GM21360 (cell line): ENCODE results near the gene GPATCH3.
"Not testable (repeated sequence)": the region's sequence is repeated elsewhere in the genome, so short reads cannot be mapped to it uniquely, and the experiment has no call there.

Experiments used
- ATAC-seq: cut with Tn5 transposase; IDR thresholded peaks from one replicate; pipeline ENCODE4 v1.9.1; 2021; ENCODE audit warnings: mild to moderate bottlenecking, moderate library complexity; ENCODE audit not compliant: unreplicated experiment

GPATCH3 gene

DNA sequence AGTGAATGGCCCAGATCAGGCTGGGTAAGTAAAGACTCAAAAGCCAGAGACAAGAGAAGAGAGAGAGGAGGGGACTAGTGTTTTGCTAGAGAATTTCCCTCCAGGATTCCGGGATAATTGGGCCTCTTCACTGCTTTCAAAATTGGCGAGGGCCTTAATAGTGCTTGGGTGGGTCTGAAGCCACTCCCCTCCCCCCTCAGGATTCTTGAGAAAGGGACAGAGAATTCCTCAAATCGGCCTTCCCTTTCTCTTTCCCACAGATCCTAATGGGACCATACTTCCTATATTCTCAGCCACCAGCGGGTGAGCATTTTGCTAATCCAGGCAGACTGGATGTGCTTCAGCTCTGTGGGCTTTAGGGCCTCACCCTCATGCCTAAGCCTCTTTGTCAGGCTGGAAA is 25.4 kb downstream of the GPATCH3 start:
- no peak for ATAC-seq

DNA sequence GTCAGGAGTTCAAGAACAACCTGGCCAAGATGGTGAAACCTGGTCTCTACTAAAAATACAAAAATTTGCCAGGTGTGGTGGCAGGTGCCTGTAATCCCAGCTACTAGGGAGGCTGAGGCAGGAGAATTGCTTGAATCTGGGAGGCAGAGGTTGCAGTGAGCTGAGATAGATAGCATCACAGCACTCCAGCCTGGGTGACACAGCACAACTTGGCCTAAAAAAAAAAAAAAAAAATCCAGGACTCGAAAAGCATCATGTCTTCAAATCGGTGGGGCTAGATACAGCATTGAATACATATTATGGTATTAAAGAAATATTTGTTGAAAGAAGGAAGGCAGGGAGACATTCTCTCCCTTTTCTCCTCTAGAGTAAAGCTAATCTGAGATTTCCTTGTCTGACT is 27.2 kb downstream of the GPATCH3 start:
- not testable (repeated sequence) for ATAC-seq

DNA sequence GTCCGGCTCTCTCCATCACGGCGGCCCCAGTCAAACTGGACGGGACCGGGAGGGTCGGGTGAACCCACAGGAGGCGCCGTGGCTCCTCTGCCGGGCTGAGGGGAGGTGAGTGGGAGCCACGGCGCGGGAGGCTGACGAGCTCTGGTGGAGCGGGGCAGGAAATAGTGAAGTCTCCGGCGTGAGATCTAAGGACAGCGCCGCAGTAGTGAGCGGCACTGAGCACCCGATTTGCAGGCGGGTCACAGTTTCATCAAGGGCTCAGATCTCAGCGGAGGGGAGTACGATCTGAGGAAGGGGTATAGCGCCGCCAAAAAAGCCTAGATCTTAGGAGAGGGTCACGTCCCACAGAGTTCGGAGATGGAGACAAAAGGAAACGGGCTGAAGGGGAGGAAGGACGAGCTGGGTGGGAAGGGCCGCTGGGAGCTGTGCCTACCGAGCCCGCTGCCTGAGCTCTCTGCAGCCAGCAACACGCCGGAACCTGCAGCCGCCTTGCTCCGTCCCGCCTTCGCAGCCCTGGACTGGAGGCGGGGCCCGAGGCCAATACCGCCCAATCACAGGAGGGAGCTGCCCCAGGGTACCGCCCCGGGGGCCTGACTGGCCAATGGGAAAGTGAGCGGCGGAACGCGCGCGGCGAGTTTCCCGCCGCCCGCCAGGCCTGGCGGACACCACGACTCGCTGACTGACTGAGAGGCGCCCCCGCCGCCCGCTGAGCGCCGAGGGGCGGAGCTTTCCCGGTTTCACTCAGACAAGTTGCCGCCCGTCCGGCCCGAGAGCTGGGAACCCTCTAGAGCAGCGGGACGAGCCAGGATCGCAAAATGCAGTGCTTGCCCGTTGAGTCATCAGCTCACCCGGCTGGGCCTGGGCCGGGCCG is 35.4 kb downstream of the GPATCH3 start:
- peak; percentile 77 for ATAC-seq

DNA sequence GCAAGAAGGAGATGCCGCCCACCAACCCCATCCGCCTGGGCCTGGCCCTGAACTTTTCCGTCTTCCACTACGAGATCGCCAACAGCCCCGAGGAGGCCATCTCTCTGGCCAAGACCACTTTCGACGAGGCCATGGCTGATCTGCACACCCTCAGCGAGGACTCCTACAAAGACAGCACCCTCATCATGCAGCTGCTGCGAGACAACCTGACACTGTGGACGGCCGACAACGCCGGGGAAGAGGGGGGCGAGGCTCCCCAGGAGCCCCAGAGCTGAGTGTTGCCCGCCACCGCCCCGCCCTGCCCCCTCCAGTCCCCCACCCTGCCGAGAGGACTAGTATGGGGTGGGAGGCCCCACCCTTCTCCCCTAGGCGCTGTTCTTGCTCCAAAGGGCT is 36.6 kb downstream of the GPATCH3 start:
- no peak for ATAC-seq

DNA sequence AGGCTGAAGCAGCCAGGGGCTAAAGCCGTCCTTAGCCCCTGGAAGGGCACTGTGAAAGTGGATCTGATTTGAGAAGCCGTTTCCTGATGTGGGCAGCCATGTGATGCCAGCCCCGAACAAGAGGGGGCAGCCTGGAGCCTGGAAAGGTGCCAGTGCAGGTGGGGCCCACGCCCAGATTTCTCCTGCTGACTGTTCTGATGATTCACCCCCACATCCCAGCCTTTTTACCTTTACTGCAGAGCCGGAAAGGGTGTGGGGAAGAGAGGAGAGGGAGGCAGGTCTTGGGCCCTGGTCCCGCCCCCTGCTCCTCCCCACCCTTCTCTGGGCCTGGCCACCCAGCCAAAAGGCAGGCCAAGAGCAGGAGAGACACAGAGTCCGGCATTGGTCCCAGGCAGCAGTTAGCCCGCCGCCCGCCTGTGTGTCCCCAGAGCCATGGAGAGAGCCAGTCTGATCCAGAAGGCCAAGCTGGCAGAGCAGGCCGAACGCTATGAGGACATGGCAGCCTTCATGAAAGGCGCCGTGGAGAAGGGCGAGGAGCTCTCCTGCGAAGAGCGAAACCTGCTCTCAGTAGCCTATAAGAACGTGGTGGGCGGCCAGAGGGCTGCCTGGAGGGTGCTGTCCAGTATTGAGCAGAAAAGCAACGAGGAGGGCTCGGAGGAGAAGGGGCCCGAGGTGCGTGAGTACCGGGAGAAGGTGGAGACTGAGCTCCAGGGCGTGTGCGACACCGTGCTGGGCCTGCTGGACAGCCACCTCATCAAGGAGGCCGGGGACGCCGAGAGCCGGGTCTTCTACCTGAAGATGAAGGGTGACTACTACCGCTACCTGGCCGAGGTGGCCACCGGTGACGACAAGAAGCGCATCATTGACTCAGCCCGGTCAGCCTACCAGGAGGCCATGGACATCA is 37.2 kb downstream of the GPATCH3 start, which contains the start of gene SFN:
Gene SFN (plus strand): TSS at position 369 of the 904 bp plus-strand sequence. CDS start 64 bp downstream, at position 433.
- ATAC-seq: no peak

DNA sequence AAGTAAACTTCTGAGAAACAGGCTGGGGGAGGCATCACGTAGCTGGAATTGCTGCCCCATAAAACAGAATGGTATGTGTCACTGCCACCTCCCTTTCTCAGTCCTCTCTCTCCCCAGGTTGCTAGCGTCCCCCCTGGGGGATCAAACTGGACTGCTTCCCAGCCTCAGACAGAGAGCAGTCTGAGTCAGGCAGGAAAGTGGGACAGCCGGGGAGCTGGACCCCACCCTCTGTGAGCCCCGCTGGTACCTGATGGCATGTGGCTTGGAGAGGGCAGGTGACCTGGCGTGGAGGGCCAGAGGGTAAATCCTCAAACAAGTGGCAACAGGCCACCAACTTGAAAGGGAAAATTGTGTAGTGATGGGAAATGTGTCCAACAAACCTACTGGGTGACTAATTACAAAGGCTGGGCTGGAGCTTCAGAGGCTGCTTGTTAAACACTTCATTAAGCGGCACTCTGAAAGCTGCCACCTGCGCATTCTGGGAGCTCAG is 38.3 kb downstream of the GPATCH3 start:
- no peak for ATAC-seq

DNA sequence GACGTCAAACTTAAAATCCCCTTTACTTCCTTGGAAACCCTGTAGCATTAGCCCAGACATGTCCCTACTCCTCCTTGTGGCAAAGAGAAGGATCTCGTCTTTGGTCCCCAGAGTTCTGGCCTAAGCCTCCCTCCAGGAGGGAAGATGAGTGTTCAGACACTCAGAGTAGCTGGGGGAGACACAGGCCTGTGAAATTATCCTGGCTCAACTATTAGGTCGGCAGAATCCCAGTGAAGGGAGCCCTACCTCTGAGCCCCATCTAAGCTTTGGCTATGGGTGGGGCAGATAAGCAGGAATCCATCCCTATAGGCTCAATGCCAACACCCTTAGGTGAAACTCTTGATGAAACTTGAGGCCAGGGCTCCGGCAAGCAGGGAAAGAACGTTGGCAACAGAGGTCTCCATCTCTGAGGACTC is 39.0 kb downstream of the GPATCH3 start:
- ATAC-seq: no peak

DNA sequence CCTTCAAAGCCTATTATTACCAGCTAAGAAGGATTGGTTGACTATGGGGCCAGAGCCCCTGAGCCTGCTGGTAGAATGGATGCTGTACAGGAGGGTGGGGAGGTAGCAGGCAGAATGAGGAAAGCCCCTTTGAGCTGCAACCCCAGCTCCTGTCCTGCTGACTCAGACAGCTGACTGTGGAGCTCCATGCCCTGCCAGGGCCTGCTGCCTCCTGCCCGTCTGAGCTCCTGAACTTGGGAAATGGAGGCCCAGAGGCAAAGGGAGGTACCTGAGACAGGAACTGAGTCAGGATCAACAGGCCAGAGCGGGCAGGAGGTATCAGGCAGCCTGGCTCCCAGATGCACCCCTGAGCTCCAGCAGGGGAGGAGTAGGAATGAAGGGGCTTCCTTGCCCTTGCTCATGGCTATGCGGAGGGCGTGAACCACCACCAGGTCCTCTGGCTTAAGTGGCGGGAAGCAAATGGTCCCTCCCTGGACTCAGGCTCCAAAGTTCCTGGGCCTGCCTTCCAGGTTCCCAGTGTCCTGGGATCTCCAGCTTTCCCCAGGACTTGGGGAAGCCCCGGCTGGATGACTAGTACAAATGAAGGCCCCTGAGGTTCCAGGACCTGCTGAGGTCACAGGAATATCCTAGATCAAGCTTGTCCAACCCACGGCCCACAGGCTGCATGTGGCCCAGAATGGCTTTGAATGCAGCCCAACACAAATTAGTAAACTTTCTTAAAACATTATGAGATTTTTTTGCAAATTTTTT is 41.2 kb downstream of the GPATCH3 start:
- ATAC-seq: no peak

DNA sequence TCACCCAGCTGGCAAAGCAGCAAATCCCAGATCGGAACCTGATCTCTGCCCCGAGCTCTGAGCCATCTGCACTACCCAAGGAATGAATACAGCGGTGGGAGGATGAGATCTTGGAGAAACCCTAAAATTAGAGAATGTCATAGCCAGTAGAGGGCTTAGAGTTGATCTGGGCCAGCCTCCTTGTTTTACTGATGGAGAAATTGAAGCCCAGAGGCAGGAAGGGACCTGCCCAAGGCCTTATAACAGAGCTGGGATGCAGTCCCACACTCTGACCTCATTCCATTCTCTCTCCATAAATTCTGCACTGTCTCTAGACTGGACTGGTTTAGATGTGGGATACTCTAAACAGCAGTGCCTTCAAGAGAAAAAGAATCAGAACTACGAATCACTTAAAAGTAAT is 42.1 kb downstream of the GPATCH3 start:
- no peak for ATAC-seq

DNA sequence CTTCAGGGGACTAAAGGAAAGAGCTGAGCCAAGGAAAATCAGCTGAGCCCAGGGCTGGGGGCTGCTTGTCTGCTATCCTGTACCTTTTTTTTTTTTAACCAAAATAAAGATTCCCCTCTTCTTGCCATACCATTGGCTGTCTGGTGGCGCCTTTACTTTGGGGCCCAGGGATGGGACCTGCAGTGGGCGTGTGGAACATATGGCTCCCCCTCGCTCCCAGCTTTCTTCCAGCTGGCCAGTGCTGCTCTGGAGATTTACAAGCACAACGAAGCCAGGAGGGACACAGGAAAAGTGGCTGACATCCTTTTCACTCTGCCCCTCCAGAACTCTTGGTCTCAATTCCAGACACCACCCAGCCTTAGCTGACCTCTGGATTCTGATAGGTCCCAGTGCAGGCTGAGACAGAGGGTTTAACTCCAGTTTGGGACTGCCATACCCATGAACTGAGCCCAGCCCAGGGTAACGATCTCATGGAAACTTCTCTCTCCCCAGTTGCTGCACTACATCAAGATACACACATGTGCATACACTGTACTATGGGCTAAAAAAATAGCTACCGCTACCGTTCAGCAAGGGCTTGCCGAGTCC is 42.7 kb downstream of the GPATCH3 start:
- ATAC-seq: no peak

DNA sequence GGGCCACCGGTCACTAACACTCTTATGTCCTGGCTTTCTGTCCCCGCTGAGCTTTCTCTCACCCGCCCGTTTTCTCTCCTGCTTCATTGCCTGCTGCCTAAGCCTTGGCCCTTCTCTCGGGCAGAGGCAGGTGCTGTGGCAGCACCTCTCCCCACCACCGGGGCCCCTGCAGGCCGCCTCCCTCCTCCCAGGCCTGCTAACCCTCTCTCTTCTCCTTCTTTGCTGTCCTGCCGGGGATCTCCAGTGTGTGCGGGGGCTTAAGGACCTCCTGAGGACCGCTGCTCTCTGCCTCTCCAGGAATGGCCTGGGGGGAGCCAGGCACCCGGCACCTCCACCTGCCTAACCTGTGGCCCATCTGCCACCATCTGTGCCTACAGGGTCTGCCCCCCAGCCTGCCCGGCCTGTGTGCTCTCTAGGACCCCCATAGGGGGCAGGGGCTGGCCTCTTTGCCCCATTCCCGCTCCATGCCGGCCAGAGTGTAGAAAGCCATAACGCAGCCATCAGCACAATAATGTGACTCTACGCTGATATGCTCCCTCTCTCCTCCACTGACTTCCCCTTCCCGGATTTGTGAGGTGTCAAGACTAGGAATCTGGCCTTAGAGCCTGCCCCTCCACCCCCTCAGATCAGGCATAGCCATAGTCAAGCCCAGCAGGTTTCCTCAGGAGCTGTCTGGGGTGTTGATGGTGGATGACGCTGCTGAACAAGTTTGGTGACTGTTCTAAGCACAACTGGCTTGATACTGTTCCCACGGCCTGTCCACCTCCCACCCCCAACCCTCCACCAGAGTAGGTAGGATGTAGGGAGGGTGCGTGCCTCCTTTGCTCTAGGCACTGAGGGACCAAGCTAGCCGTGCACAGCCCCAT is 43.4 kb downstream of the GPATCH3 start:
- no peak for ATAC-seq

DNA sequence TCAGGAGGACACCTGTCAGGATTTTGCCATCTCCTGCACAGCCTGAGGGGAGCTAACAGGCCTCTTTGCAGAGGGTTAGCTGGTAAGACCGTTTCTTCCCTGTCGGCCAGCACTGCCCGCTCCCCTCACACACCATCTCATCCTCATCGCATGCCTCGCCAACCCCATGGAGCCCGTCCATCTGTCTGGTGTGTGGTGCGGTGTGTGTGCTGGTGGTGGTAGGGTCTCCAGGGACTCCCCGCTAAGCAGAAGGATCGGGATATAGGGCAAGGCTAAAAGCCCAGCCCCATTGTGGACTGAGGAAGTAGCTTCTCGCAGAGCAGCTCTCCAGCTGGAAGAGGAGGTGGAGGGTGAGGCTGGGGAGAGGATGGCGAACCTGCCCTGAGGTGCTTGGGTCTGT is 44.1 kb downstream of the GPATCH3 start:
- ATAC-seq: no peak

DNA sequence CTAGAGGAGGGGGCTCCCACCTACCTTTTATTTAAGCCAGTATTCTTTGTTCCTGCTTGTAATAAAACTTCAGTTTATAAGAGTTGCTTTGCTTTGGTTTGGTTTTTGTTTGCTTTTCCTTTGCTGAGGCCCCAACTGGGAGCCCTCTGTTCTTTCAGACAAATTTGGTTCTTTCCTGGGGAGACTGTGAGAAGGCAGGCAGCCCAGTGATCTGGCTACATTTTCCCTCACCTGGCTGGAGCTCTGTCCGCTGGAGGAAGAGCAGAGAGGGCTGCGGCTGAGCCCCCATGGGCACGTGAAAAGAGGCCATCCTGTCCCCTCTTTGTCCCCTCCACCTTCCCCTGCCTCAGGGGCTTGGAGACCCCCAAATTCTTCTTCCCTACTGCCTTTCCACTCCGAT is 44.6 kb downstream of the GPATCH3 start:
- no peak for ATAC-seq

DNA sequence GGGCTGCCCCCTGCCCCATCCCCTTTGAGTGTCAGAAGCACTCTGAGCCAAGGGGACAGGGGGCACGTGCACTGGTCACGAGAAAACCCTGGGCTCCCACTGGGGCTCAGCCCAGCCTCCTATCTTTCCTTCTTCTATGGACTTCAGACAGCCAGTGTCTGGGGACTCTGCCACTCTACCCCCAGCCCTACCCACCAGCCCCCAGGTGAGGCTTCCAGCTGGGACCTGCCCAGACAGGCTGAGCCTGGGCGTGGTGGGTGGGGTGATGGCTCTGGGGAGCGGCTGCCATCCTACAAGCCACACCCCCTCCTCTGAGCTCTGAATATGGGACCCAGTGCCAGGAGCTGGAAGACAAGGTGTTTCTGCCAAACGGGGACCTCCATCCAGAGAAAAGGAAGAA is 45.4 kb downstream of the GPATCH3 start:
- no peak for ATAC-seq

DNA sequence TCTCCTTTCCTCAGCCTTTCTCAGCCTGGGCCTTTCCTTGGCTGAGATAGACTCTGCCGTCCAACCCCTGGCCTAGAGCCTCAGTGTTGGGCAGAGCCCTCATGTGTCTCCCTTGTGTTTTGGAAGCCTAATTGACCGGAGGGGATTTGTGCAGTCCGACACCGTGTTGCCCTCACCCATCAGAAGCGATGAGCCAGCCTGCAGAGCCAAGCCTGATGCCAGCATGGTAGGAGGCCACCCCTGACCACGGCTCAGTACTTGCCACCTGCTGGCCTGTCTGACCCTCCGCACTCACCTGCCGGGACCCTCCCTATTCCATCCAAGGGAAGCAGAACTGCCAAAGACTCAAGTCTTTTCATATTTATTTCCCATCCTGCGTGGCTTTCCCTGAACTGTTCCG is 46.7 kb downstream of the GPATCH3 start:
- ATAC-seq: no peak

DNA sequence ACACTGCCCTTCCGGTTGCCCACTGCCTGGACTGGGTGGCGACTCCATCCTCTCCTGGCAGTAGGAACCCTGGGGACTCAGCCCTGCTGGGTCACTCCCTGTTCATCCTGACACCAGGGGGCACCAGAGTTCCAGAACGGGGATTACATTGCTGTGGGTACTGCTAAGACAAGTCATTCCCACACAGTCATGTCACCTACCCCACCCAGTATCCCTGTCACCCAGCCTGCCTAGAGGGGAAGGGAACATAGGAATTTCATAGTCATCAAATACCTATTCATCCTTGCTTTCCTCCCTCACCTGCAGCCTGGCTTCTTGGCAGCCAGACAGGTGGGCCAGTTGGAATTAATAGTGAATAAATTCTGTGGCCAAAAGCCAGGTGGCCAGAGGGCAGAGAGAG is 47.1 kb downstream of the GPATCH3 start:
- no peak for ATAC-seq

DNA sequence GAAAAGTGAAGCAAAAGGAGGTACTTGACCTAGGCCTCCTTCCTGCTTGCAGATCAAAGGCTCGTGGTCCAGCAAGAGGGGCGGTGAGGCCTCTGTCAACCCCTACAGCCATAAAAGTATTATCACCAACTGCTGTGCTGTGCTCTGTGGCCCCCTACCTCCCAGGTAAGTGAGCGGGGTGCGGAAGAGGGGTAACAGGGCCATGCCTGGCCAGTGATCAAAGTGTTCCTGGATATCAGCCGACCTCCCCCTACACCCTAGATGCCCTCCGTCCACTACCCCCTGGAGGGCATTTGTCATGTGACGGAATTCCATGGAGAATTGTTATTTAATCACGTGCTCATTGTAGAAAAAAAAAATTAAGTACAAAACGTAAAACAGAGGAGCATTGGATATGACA is 47.6 kb downstream of the GPATCH3 start:
- no peak for ATAC-seq

DNA sequence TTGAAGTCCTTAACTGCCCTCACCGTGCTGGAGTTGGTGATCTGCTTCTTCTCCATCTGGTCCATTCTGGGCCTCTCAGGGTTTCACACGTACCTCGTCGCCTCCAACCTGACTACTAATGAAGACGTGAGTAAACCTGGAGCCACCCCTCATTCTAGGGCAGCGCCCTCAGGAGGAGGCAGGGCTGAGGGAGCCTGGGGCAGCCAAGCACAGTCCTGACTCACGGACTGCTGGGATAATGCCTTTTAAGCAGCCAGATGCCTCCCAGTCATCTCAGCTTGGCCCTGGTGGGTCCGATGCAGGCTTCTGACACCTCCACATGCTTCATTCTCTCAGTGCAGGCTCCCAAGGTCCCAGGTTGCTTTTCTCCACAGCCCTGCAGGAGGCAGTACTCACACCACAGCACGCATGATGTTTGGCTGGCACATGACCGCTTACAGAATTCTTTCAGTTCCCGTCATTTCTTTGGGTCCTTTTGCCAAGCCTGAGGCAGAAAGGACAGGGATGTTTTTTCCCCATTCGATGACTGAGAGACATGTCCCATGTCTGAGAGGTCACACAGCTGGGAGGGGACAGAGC is 49.1 kb downstream of the GPATCH3 start:
- ATAC-seq: no peak
